Right forelimb (tissue), 1 donor: ENCODE data around the gene TMED4.
A peak's percentile ranks its signal among the peaks of the same experiment; 100 is the strongest.

Experiments used
- DNase-seq: peaks from one replicate; pipeline ENCODE4 v3.0.0-alpha.2; 2018

Gene TMED4

DNA sequence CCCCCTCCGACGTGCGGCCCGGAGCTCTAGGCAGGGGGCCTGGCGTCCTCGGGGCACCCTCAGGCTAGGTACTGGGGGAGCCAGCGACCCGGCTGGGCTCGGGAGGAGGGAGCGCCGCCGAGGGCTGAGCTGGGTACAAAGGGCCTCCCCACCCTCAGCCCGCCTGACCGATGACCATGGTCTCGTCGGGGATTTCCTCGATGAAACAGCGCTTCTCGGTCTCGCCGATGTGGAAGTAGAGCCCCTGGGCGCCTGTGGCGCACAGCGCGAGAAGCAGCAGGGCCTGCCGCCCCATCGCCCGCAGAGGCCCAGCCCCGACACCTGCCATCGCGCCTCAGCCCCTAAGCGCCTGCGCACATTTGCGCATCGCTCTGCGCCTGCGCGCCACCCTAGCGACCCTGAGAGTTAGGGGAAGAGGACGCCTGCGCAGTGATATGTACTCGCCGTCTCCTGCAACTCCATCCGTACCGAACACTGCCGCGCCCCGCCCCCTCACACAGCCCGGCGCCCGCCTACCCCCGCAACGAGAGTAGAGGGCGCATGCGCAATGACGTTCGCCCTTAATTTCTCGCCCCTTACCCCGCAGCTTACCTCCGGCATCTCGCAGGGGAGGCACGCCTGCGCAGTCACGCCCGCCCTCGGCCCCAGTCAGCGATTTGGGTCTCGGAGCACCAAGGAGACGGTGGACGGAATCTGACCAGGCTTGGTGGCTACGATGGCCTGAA lies at the start of gene TMED4:
TSS of gene TMED4 (minus strand) at position 353 of the 725 bp plus-strand sequence. CDS start at position 328, 25 bp downstream.
- peak; percentile 100 for DNase-seq

DNA sequence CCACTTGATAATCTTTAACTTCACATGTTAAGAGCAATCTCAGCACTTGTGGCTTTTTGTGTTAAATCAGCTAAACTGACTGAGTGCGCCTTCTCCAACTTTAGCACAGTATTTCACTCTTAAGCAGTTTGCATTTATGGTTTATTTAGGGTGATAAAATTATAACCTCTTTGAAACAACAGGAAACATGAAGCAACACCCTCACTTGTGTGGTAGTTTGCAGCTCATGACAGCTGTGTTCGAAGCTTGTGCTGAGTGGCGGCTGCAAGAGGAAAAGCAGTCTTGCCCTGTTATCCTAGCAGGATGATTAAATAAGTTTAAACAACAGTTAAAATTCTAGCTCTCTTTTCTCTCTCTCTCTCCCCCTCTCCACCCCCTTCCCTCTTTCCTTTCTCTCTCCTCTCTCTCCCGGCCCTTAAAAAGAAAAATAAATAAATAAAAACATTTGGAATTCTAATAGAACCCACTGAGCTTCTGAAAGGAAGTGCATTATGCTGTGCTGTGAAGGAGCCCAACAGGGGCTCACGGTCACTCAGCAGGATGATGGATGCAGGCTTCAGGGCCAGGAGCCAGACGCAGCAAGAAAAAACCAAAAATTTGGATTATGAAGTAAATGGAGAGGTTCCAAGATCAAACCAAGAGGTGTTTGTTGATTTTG lies 49.6 kb upstream of the TMED4 start:
- no peak for DNase-seq

DNA sequence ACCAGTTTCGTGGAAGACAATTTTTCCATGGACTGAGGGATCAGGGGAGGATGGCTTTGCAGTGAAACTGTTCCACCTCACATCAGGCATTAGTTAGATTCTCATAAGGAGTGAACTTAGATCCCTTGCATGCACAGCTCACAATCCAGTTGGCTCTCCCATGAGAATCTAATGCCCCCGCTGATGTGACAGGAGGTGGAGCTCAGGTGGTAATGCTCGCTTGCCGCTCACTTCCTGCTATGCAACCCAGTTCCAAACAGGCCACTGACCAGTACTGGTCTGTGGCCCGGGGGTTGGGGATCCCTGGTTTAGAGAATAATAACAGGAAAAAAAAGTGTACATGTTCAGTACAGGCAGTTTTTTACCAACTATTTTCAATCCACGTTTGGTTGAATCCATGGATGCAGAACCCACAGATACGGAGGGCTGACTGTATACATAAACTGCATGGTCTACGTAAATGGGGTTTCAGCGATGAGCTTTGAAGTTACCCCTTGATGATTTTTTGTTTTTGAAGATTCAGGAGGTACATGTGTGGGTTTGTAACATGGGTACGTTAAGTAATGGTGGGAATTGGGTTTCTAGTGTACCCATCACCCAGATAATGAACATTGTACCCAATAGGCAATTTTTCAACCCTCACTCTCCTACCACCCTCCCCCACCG lies 48.9 kb upstream of the TMED4 start:
- DNase-seq, result no peak

DNA sequence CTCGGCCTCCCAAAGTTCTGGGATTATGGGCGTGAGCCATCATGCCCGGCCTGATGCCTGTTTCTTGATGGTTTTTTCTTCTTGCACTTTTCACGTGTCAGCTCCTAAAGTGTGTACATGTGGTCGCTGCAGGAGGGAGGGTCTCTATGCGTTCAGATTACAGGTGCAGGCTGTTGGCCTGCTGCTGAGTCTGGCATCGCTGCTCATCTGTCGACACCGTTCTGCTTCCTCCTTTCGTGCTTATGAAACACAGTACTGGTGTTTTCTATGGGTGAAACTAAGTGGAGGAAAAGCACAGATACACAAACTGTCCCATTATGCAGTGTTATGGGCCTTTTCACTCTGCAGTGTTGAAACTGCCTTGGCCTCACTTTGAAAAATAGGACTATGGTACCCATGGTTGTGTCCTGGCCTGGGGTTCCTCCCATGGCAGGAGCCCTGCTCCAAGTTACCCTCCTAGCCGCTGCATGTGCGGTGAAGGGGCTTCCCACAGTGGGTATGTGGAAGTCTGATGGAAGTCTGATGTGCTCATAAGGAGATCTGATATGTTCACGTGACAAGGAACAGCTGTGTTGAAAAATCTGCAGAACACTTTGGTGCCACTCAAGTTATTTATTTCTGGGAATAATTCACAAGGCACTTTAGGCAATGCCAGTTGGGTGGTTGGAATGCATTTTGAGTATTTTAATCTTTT lies 47.9 kb upstream of the TMED4 start:
- no peak for DNase-seq

DNA sequence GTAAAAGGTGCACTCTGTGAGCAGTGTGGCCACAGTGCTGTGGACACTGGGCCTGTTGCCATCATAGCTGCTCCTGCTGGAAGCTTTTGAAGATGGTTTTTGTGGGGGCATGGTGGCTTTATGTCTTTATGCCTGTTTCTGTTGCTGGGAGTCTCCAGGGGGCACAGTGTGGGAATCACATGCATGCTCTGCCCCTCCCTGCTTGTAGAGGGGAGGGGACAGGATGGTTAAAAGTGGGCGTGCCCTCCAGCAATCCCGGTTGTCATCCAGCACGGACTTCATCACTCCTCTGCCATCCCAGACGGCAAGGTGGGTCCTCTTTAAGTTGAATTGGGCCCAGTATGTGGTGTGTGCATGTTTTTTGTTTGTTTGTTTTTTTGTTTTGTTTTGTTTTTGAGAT lies 44.6 kb upstream of the TMED4 start:
- DNase-seq, result no peak

DNA sequence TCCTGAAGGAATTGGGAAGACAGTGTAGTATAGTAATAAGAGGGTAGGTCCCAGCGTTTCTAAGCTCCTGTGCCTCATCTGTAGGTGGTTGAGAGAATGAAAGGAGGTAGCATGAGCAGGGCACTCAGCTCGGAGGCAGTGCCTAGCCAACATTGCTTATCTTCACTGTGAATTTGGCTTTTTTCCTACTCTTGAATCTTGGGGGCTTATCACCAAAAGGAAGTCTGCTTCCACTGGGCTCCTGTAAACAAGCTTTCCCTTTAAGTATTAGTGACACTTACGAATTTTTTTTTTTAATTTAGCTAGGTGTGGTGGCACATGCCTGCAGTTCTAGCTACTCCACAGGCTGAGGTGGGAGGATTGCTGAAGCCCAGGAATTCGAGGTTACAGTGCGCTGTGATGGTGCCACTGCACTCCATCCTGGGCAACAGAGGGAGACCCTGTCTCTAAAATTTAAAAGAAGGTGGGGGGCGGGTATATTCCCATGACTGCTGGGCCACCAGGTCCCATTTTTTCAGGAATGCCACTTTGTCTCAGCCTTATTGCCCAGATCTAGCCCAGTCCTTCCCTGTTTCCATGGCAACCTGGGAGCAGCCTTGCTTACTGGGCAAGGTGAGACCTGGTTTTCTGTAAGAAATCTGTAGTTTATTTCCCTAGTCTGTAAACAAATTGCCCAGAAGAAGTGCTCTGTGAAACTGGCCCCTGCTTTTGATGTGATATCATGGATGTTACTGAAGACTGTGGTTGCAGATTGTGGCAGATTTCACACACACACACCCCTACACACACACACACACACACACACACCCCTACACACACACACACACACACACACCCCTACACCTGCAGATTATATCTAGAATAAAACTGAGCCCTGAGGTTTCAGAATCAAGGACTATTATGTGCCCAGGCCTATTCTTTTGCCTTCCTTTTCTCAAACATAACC lies 43.8 kb upstream of the TMED4 start:
- no peak for DNase-seq

DNA sequence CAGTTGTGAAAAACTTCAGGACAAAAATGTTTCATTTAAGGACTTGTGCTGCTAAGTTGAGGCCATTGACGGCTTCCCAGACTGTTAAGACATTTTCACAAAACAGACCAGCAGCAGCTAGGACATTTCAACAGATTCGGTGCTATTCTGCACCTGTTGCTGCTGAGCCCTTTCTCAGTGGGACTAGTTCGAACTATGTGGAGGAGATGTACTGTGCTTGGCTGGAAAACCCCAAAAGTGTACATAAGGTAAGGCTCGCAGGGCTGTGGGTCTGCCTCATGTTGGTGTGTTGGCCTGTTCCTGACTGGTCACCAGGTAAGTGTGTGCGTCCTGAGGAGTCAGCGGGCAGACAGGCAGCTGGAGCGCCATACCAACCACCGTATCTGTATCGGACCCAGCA lies 42.3 kb upstream of the TMED4 start:
- DNase-seq, result no peak

- DNase-seq, result no peak
Observed at GRCh38 chr7:44622342-44623151, 40.5 kb upstream of the TMED4 start.

DNA sequence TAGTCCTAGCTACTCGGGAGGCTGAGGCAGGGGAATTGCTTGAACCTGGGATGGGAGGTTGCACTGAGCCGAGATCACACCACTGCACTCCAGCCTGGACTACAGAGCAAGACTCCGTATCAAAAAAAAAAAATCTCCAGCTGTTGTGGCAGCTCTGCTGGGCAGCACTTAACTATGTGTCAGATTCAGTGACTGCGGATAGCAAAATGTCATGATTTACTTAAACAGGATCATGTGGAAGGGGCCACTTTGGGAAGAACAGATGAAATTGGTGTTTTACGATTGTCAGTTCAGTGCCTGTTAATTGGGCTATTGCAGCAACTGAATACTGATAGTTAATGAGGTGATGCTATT lies 39.7 kb upstream of the TMED4 start:
- DNase-seq, result no peak

GRCh38 chr7:44621034-44621749 lies 39.2 kb upstream of the TMED4 start:
- DNase-seq, result no peak

DNA sequence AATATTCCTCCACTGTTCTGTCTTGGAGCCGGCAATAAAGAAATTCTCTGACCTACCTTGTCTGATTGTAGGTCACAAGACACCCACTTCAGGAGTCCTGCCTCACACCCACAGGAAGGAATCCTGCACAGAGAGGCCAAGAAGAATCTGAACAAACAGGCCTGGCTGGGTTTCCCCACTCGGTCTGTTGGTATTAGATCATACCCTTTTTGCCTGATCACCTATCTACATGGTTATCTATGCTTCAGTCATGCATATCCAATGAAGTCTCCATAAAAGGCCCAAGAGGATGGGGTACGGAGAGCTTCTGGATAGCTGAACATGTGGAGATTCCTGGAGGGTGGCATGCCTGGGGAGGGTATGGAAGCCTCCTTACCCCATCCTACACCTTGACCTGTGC lies 36.7 kb upstream of the TMED4 start:
- DNase-seq, result no peak

GRCh38 chr7:44618045-44618444 lies 36.0 kb upstream of the TMED4 start:
- DNase-seq, result no peak

DNA sequence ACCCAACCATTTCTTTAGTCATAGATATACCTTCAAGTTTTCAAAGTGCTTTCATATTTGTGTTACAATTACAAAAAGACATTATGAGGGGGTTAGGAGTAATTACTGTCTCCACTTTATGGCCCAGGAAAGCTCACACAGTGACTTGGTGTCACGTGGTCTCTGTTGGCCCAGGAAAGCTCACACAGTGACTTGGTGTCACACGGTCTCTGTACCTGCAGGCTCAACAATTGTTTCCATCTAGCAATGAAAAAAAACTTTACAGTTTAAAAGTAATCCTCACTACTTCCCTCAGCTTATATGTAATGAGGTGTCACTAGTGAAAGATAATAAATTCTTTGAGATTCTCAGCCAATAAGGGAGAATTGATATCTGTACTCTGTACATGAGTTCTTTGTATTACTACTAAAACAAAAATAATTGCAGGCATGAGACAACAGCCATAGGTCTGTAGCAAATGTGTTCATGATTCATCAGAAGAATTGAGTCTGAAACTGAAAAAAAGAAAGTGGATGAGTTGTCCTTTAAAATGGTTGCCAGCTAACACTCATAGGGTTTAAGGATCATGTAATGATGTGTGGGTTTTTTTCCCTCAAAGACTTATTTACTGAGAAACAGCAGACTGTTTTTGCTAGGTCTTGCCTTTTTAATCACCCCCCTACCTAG lies 35.3 kb upstream of the TMED4 start:
- DNase-seq, result no peak

DNA sequence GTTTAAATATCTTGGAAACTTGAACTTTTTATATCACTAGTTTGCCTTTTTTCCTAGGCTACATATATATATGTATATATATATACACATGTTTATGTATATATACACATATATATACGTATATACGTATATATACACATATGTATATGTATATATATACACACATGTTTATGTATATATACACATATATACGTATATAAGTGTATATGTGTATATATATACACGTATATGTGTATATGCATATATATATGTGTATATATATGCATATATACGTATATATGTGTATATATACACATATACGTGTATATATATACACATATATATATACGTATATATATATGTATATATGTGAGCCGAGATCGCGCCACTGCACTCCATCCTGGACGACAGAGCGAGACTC lies 34.5 kb upstream of the TMED4 start:
- DNase-seq, result no peak

DNA sequence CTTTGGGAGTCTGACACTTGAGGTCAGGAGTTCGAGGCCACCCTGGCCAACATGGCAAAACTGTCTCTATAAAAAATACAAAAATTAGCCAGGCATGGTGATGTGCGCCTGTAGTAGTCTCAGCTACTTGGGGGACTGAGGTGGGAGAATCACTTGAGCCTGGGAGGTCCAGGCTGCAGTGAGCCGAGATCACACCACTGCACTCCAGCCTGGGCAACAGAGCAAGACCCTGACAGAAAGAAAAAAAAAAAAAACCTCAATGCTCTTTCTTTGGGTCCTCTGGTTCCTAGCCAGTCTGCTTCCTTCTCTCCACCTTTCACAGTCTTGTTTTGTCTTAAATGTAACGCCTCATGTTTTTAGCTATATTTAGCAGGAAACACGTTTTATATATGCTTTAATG lies 33.8 kb upstream of the TMED4 start:
- DNase-seq, result no peak

- DNase-seq, result no peak
Observed at GRCh38 chr7:44615149-44615611, 33.1 kb upstream of the TMED4 start.

- no peak for DNase-seq
Observed at GRCh38 chr7:44609829-44610228, 27.8 kb upstream of the TMED4 start.

GRCh38 chr7:44608916-44609648 lies 27.1 kb upstream of the TMED4 start:
- no peak for DNase-seq
